CD14-positive monocyte (primary cell): ENCODE results near the gene SLC35A5. TPM values are rescaled to one million over a fixed set of nuclear protein-coding genes. Genes with fewer than 3 reads are reported as not detected.

ENCODE experiments used
- DNase-seq, 3 donors: peaks; one replicate each; pipeline ENCODE4 v3.0.0-alpha.2; 2011 to 2022
- H2AFZ ChIP-seq: 2 replicates; pipeline ENCODE4 v1.6.0; 2012; ENCODE audit warnings: mild to moderate bottlenecking, low read depth, low read length, inconsistent platforms; ENCODE audit not compliant: insufficient read depth, poor library complexity, severe bottlenecking
- H3K27ac ChIP-seq, 2 donors: 1 replicate in 1 of 2; 2 replicates in 1 of 2; pipeline ENCODE4 v1.5.1; 2012 to 2013; ENCODE audit warnings: low read length in 2 of 2, control low read depth in 1 of 2, inconsistent platforms in 1 of 2, low read depth in 1 of 2, mild to moderate bottlenecking in 1 of 2
- H3K27me3 ChIP-seq, 2 donors: one replicate each; pipeline versions ENCODE4 v1.6.0 to v1.6.1; 2011 to 2013; ENCODE audit warnings: low read length in 2 of 2; ENCODE audit not compliant: control insufficient read depth in 2 of 2, insufficient read depth in 2 of 2
- H3K36me3 ChIP-seq, 2 donors: replicated peaks in 1 of 2; 1 replicate in 1 of 2; 2 replicates in 1 of 2; pipeline versions ENCODE4 v1.5.1 to v1.6.1; 2012 to 2013; ENCODE audit warnings: low read length in 2 of 2, control low read depth in 1 of 2, inconsistent platforms in 1 of 2, mild to moderate bottlenecking in 1 of 2; ENCODE audit not compliant: insufficient read depth in 2 of 2, control insufficient read depth in 1 of 2
- H3K4me1 ChIP-seq, 2 donors: 1 replicate in 1 of 2; 2 replicates in 1 of 2; pipeline versions ENCODE4 v1.5.1 to v1.6.1; 2012 to 2013; ENCODE audit warnings: low read length in 2 of 2, control low read depth in 1 of 2, inconsistent platforms in 1 of 2, mild to moderate bottlenecking in 1 of 2, moderate library complexity in 1 of 2; ENCODE audit not compliant: insufficient read depth in 2 of 2, control insufficient read depth in 1 of 2
- H3K4me2 ChIP-seq: replicated peaks from 2 replicates; pipeline ENCODE3; 2012; ENCODE audit warnings: low read length, moderate library complexity, mild to moderate bottlenecking; ENCODE audit not compliant: poor library complexity, severe bottlenecking; ENCODE audit errors: extremely low read depth
- H3K4me3 ChIP-seq, 3 experiments: fragments of 200-600 bp in 1 of 3; sonication (generic) in 1 of 3; replicated peaks in 1 of 3; 1 replicate in 2 of 3; 2 replicates in 1 of 3; pipeline ENCODE4 v1.5.1; 2011 to 2013; ENCODE audit warnings: low read length in 3 of 3, mild to moderate bottlenecking in 3 of 3, control low read depth in 2 of 3, low read depth in 2 of 3, inconsistent platforms in 1 of 3, moderate library complexity in 1 of 3
- H3K79me2 ChIP-seq: 2 replicates; pipeline ENCODE4 v1.6.0; 2012; ENCODE audit warnings: mild to moderate bottlenecking, control low read depth, inconsistent platforms, low read length, moderate library complexity; ENCODE audit not compliant: insufficient read depth
- H3K9ac ChIP-seq: 2 replicates; pipeline ENCODE4 v1.6.0; 2017; ENCODE audit warnings: low read length, mild to moderate bottlenecking; ENCODE audit not compliant: insufficient read depth, poor library complexity, severe bottlenecking
- H3K9me3 ChIP-seq, 2 donors: replicated peaks in 1 of 2; 1 replicate in 1 of 2; 2 replicates in 1 of 2; pipeline versions ENCODE4 v1.5.1 to v1.6.1; 2012 to 2013; ENCODE audit warnings: low read length in 2 of 2, control low read depth in 1 of 2; ENCODE audit not compliant: control insufficient read depth in 1 of 2, insufficient read depth in 1 of 2
- H4K20me1 ChIP-seq: 2 replicates; pipeline ENCODE4 v1.6.0; 2012; ENCODE audit warnings: mild to moderate bottlenecking, low read length, control low read depth, moderate library complexity; ENCODE audit not compliant: insufficient read depth
- H3K27ac Mint-ChIP-seq, 7 donors: one replicate each; pipeline ENCODE4 v1.8.0; 2020; ENCODE audit warnings: mild to moderate bottlenecking in 7 of 7, mixed read lengths in 7 of 7, moderate library complexity in 6 of 7, inconsistent platforms in 2 of 7
- H3K27me3 Mint-ChIP-seq, 3 donors: one replicate each; pipeline ENCODE4 v1.8.0; 2021 to 2022; ENCODE audit warnings: low read depth in 3 of 3, mild to moderate bottlenecking in 3 of 3, mixed read lengths in 3 of 3, moderate library complexity in 3 of 3, inconsistent platforms in 1 of 3
- H3K36me3 Mint-ChIP-seq, 2 donors: one replicate each; pipeline ENCODE4 v1.8.0; 2020; ENCODE audit warnings: mixed read lengths in 2 of 2, inconsistent platforms in 1 of 2, mild to moderate bottlenecking in 1 of 2
- H3K4me1 Mint-ChIP-seq: one replicate; pipeline ENCODE4 v1.8.0; 2020; ENCODE audit warnings: mild to moderate bottlenecking, mixed read lengths
- H3K4me3 Mint-ChIP-seq, 2 donors: one replicate each; pipeline ENCODE4 v1.8.0; 2020; ENCODE audit warnings: mild to moderate bottlenecking in 2 of 2, mixed read lengths in 2 of 2, moderate library complexity in 1 of 2
- H3K9me3 Mint-ChIP-seq, 7 donors: one replicate each; pipeline ENCODE4 v1.8.0; 2020 to 2022; ENCODE audit warnings: mixed read lengths in 7 of 7, mild to moderate bottlenecking in 6 of 7, moderate library complexity in 6 of 7, inconsistent platforms in 2 of 7
- CTCF ChIP-seq: fragments of 200-600 bp; IDR thresholded peaks from one replicate; pipeline ENCODE4 v1.8.0; 2022; ENCODE audit warnings: antibody characterized with exemption, mild to moderate bottlenecking
- WGBS: methylation state at CpG from one replicate; pipeline ENCODE4 v1.1.5; 2013; ENCODE audit warnings: missing lambda C conversion rate; ENCODE audit not compliant: insufficient coverage; 5-methylcytosine and 5-hydroxymethylcytosine counted together
- intact Hi-C, 2 donors: fragments of 100-400 bp; cut with micrococcal nuclease; formaldehyde crosslinking; loops; one replicate each; pipeline versions ENCODE4 v1.15.0 to v1.15.1; 2023
- polyA plus RNA-seq, 3 donors: library from polyadenylated mRNA; depleted of rRNA in 1 of 3; unstranded in 2 of 3; stranded (reverse) in 1 of 3; fragments of 300-500 nt in 2 of 3; fragments of >200 nt in 1 of 3; fragmentation: Illumina TruSeq in 2 of 3; gene quantifications; 1 replicate in 2 of 3; 2 replicates in 1 of 3; pipeline ENCODE4 v1.2.3, GENCODE V29; 2012 to 2021

SLC35A5 gene
- polyA plus RNA-seq, 3 donors: 16.8 to 74.1 (median 61.3) TPM

GRCh38 chr3:112569265-112569664, 7.4 kb downstream of the SLC35A5 start:
- H3K9me3 ChIP-seq: no peaks in the 10 kb centered on the region
- peaks cover 31 to 77% of the 10 kb centered on the region in 2 donors for H3K36me3 ChIP-seq
- no peak overlapping the region for H2AFZ ChIP-seq
- Mint-ChIP-seq H3K27me3 (no peaks in the 10 kb centered on the region), H3K9me3 (peaks cover 0 to 3% (median 0%) of the 10 kb centered on the region in 7 donors), H3K27ac (peak overlapping the region in 6 of 7 donors; percentile 1 to 75 (median 24)), H3K36me3 (peaks cover 50 to 66% of the 10 kb centered on the region in 2 donors), H3K4me1 (peaks cover 32% of the 10 kb centered on the region), H3K4me3 (peak overlapping the region in 1 of 2 donors; percentile 49)
- H3K27me3 ChIP-seq: no peaks in the 10 kb centered on the region
- no CpG with 5 or more reads among the region's 1 CpG for WGBS
- H3K4me1 ChIP-seq: peaks cover 26 to 28% of the 10 kb centered on the region in 2 donors
- intact Hi-C loops: no loop called here
- H3K9ac ChIP-seq: no peak overlapping the region
- H3K4me2 ChIP-seq: peak overlapping the region; percentile 12
- DNase-seq: no peak
- no peaks in the 10 kb centered on the region for H4K20me1 ChIP-seq
- peak overlapping the region in 1 of 2 donors; percentile 39 for H3K27ac ChIP-seq
- TF ChIP-seq CTCF: no peak
- H3K4me3 ChIP-seq: no peak overlapping the region
- H3K79me2 ChIP-seq: peaks cover 25% of the 10 kb centered on the region

- peaks cover 13% of the 10 kb centered on the region for H3K79me2 ChIP-seq
- Mint-ChIP-seq H3K36me3 (peaks cover 42 to 50% of the 10 kb centered on the region in 2 donors), H3K4me3 (peak overlapping the region in 1 of 2 donors; percentile 1), H3K4me1 (peaks cover 31% of the 10 kb centered on the region), H3K27me3 (no peaks in the 10 kb centered on the region), H3K9me3 (peaks cover 0 to 3% (median 0%) of the 10 kb centered on the region in 7 donors), H3K27ac (peak overlapping the region; percentile 73 to 90 (median 87))
- no peak for TF ChIP-seq CTCF
- H3K4me1 ChIP-seq: peaks cover 26 to 28% of the 10 kb centered on the region in 2 donors
- H3K4me3 ChIP-seq: no peak overlapping the region
- H4K20me1 ChIP-seq: no peaks in the 10 kb centered on the region
- intact Hi-C loops: no loop called here
- H3K9ac ChIP-seq: no peak overlapping the region
- H3K4me2 ChIP-seq: peak overlapping the region; percentile 22
- H3K9me3 ChIP-seq: no peaks in the 10 kb centered on the region
- H2AFZ ChIP-seq: peak overlapping the region; percentile 16
- peaks cover 36 to 62% of the 10 kb centered on the region in 2 donors for H3K36me3 ChIP-seq
- DNase-seq: peak; percentile 42 to 74 (median 56)
- no CpG with 5 or more reads among the region's 1 CpG for WGBS
- H3K27me3 ChIP-seq: no peaks in the 10 kb centered on the region
- peak overlapping the region in 1 of 2 donors; percentile 72 for H3K27ac ChIP-seq
Measured at GRCh38 chr3:112572701-112573100, 10.9 kb downstream of the SLC35A5 start.
